NCI-H82 treated with DMSO at 0.1 percent for 48 hours (cell line): ENCODE data around the gene BTBD19.
"Not testable (repeated sequence)": the region's sequence is repeated elsewhere in the genome, so short reads cannot be mapped to it uniquely, and the experiment has no call there.

Experiments
- DNase-seq: peaks from one replicate; lab custom pipeline; 2025; ENCODE audit not compliant: unreplicated experiment; lab: John Stamatoyannopoulos, UW

BTBD19 gene

GRCh38 chr1:44807364-44808062, 810 bp upstream of the BTBD19 start:
- DNase-seq: peak; percentile 34

DNA sequence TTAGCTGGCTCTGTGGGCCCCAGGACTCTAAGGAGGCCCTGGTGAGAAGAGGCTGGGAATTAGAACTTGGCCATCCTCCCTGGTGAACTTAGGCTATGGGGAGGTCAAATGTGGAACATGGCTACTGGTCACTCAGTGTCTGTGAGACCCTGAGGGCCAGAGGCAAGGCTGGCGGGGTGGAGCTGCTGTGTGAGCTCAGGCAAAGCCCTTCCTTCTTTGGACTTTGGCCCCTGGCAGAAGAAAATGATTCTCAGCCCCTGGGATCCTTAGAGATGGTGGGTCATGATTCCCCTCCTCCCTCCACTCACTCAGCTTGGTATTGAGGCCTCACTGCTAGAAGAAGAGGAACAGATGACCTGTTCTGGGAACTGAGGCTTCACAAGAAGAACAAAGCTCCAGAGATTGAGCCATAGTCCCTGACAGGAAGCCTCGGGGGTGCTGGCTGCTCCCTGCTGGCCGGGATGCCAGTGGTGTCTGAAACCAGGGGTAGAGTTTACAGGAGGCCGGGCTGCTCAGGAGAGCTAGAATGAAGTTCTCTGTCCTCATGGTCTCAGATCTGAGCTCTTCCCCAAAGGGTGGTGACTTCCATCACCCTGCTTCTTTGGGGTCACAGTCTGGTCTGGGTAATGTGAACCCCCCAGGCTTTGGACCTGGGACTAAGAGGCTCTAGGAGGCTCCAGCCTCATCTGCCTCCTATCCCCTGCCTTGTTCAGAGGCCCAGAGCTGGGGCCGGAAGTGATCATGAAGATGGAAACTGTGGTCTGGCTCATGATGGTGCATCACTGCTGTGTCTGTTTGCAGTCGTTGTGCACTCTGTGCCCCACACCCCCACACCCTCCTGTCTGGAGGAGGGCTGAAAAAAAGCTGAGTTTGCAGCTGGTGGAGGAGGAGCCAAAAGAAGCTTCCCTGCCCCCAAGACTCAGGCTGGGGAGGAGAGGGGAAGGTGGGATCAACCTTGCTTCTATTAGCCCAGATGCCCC, 905 bp downstream of the BTBD19 start:
- no peak for DNase-seq

DNA sequence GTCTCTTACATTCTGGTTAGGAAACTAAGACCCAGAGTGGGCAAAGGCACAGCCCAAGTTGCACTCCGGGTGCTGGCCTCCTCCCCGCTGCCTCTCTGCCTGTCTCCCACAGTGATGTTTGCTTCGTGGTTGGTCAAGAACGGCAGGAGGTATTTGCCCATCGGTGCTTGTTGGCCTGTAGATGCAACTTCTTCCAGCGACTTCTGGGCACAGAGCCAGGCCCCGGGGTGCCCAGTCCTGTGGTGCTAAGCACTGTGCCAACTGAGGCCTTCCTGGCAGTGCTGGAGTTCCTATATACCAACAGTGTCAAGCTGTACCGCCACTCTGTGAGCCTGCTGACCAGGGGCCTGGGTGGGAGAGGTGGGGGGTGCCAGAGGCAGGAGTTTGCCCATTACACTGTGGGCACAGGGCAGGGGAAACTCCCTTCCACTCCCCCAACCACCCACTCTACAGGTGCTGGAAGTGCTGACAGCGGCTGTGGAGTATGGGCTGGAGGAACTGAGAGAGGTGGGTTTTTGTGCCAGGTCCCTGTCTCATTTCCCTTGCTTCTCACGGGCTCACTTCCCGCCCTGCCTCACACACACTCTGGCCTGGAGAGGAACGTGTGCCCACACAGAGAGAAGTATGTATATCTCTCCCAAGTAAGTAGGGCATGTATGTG, 1.9 kb downstream of the BTBD19 start:
- no peak for DNase-seq

DNA sequence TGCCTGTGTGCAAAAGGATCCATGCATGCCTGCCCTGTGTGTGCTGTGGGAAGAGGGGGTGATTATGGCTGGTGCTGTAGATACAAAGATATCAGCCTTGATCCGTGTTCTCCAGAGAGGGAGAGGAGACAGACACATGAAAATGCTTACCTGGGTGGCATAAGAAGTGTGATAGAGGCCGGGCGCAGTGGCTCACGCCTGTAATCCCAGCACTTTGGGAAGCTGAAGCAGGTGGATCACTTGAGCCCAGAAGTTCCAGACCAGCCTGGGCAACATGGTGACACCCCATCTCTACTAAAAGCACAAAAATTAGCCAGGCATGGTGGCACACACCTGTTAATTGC, 2.4 kb downstream of the BTBD19 start:
- DNase-seq: not testable (repeated sequence)

- DNase-seq: no peak
Observed at GRCh38 chr1:44811234-44811633, 2.9 kb downstream of the BTBD19 start.

DNA sequence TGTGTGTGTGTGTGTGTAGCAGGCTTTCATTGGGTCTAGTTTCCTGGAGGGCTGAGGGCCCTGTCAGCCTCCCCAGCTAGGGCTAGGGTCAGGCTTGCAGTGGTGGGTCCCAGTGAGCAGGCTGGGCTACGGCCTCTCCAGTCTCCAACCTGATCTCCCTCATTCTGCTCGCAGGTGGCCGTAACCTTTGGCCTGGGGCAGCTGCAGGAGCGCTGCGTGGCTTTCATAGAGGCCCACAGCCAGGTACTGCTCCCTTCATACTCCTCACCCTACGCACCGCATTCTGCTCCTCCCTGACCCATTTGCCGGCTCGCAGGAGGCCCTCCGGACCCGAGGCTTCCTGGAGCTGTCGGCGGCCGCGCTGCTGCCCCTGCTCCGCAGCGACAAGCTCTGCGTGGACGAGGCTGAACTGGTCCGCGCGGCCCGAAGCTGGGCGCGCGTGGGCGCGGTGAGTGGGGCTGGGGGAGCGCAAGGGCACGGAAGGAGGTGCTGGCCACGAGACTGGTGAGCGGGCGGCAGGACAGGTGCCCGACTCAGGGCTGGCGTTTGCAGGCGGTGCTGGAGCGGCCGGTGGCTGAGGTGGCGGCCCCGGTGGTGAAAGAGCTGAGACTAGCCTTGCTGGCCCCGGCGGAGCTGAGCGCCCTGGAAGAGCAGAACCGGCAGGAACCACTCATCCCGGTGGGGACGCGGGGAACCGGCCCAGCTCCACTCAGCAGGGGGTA, 4.7 kb downstream of the BTBD19 start:
- DNase-seq: no peak

GRCh38 chr1:44815926-44816325, 7.6 kb downstream of the BTBD19 start:
- not testable (repeated sequence) for DNase-seq

GRCh38 chr1:44817307-44817706, 9.0 kb downstream of the BTBD19 start:
- DNase-seq: no peak

DNA sequence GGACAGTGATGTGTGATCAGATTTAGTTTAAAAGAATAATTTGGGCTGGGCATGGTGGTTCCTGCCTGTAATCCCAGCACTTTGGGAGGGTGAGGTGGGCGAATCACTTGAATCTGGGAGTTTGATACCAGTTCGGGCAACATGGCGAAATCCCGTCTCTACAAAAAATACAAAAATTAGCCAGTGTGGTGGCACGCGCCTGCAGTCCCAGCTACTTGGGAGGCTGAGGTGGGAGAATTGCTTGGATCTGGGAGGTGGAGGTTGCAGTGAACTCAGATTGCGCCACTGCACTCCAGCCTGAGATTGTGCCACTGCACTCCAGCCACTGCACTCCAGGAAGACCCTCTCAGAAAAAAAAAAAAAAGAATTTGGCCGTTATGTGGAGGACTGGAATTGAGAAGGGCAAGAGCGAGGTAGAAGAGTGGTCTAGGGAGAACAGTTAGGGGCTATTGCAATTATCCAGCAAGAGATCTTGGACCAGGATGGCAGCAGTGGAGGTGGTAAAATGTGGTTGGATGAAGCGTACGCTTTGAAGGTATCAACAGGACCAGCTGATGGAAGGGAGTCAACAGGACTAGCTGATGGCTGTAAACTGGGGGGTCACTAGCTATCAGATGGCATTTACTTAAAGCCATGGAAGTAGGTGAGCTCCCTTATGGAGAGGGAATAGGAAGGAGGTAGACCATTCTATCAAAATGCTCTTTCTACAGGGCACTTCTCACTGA, 9.6 kb downstream of the BTBD19 start:
- no peak for DNase-seq

GRCh38 chr1:44819196-44819607, 10.9 kb downstream of the BTBD19 start:
- DNase-seq: peak; percentile 70

DNA sequence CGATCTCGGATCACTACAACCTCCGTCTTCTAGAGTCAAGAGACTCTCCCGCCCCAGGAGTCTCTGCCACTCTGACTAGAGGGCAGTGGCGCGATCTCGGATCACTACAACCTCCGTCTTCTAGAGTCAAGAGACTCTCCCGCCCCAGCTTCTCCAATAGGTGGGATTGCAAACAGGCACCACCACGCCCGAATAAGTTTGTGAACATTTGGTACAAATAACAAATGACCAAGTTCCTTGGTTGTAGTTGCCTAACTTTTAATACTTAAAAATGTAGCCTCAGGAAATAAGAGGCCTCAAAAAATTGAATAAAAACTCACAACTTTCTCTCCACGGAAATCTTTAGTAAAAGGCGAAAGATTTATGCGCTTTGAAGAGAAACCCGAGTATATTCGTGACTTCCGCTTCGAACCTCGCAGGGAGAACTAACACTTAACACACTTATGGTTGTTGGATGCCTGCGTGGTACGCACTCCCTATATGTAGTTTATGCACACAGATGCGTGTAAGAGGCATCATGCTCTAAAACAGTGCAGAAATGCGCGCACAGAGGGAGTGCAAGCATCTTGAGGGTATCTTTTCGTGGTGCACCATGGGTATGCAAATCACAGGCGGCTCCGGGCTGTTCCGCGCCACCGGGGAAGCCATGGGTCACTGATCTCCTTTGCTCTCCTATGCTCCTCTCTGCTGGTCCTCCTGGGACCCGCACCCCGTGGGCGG, 11.4 kb downstream of the BTBD19 start:
- peak; percentile 91 for DNase-seq

GRCh38 chr1:44820328-44821239, 12.3 kb downstream of the BTBD19 start:
- no peak for DNase-seq

DNA sequence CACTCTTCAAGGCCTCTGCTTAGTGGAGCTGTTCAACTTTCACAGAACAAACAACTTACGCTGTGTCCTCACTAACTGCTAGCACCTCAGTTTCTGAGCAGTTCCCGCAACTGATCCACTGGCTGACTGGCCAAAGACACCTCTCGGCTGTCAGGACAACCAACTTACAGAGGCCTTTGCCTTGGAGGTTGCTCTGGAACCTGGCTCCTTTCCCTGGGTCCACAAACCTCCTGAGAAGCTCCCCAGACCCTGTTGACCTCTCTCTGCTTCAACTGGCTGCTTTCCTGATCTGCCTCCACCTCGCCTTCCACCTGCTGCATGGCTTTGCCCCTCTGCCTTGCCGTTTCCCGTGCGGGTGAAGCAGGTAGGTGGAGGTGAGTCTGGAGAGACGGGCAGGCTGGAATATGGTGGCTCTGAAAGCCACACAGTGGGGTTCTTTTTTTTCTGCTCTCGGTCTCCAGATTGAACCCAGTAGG, 13.0 kb downstream of the BTBD19 start:
- DNase-seq: no peak

DNA sequence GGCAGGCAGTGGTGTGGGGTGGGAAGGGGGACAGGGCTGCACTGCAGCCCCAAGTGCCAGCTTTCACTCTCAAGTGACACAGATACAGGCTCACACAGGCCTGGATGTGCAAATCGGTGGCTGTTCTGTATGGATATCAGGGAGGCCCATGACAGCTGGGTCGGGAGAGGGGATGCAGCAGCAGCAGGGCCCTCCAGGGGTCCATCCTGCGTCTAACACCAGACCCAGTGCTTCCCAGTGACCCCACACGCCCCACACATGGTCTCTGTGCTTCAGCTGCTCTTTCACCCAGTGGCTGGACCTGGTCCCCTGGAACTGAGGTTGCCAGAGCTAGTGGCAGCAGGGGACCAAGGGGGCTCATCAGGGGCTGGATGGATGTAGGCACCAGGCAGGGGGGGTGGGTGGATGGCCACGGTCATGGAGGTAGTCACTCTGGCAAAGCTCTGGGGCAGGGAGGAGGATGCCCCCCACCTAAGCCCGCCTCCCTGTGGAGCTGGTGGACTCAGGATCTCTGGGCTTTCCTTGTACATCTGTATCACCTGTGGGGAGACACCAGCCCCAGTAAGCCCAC, 13.9 kb downstream of the BTBD19 start:
- DNase-seq: no peak

DNA sequence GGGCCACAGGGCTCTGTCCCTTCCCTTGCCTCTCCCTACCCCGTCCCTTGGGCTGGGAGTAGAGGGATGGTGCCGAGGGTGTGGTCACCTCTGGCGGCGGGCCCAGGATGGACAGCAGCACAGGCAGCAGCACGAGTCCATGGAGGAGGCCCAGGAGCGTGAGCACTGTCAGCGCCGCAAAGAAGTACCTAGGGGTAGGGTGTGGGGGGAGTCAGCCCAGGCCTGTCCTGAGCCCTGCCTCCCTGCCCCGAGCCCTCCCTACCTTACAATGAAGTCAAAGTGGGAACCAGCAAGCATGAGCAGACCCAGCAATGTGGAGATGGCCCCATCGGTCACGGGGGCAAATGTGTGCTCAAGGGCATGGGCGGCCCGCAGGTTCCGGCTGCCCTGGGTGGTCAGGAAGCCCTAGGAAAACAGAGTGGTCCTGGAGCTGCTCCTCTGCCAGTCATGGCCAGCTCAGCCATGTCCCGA, 14.7 kb downstream of the BTBD19 start:
- DNase-seq: no peak

DNA sequence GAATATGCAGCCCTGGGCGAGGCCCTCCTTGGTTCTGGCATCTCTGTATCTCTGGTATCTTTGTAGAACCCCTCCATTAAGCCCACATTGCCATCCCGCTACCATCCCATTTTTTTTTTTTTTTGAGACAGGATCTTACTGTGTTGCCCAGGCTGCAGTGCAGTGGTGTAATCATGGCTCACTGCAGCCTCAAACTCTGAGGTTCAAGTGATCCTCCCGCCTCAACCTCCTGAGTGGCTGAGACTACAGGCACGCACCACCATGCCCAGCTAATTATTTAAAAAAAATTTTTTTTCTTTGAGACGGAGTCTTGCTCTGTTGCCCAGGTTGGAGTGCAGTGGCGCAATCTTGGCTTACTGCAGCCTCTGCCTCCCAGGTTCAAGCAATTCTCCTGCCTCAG, 16.1 kb downstream of the BTBD19 start:
- not testable (repeated sequence) for DNase-seq

DNA sequence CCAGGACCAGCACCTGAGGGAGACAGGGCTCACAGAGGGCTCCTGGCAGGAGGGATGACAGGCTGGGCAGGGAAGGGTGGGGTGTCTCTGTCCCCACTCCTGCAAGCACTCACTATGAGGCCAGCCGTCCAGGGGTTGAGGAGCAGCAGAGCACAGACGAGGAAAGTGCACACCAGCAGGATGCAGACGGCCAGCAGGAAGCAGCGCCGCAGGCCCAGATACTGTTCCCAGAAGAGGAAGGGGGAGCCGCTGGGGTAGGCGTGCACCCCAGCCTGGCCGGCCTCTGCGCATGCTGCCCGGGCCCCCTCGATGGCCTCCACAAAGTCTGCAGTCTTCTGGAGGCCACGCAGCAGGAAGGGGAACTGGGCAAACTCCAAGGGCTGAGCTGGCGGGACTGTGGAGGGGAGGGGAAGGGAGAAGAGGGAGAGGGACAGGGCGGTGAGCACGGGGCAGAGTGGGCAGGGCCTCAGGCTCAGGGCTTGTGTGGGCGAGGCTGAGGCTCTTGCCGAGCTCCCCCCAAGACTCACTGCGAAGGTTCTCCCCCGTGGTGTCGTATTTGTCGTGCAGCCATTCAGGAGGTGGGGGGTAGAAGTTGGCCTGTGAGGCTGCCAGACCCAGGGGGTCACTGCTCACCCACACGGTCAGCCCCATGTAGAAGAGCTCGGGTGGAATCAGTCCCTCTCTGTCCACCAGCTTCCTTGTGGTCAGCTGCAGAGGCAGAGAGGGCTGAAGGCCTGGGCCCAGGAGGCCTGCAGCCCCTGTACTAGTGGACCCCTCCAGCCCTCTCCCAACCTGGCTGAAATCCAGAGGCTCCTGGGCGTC, 18.3 kb downstream of the BTBD19 start:
- DNase-seq: no peak
